ENCODE results near the gene IGFBP7.

DNA sequence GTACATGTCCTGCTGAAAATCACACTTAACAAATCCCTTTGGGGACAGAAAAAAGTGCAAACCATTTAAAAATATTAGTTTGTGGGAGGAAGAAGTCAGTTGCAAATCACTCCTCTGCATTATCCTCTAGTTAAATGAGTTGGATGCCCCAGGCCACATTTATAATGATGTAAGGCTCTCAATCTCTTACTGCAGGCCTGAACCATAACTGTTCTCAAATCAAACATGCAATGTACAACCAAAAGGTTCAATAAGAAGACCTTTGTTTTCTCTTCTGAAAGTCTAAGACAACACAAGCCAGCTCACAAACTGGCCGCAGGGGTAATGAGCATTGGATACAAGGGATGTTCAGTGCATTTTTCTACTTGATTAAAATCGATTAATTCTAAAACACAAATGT is 39.7 kb downstream of the IGFBP7 start:
- TF ChIP-seq, protein P1, sequence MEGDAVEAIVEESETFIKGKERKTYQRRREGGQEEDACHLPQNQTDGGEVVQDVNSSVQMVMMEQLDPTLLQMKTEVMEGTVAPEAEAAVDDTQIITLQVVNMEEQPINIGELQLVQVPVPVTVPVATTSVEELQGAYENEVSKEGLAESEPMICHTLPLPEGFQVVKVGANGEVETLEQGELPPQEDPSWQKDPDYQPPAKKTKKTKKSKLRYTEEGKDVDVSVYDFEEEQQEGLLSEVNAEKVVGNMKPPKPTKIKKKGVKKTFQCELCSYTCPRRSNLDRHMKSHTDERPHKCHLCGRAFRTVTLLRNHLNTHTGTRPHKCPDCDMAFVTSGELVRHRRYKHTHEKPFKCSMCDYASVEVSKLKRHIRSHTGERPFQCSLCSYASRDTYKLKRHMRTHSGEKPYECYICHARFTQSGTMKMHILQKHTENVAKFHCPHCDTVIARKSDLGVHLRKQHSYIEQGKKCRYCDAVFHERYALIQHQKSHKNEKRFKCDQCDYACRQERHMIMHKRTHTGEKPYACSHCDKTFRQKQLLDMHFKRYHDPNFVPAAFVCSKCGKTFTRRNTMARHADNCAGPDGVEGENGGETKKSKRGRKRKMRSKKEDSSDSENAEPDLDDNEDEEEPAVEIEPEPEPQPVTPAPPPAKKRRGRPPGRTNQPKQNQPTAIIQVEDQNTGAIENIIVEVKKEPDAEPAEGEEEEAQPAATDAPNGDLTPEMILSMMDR (IDR thresholded peaks at IDR 0.05; ENCODE audit: low read length) = no peak
- no peak for TF ChIP-seq EZH2 (optimal IDR thresholded peaks at IDR 0.05; ENCODE audit: low read depth, low read length)

All from MM.1S (cell line).